SKM-1 (cell line): ENCODE data around the gene SPX.

Source experiments
- DNase-seq: peaks from one replicate; lab custom pipeline; 2025; ENCODE audit not compliant: unreplicated experiment; lab: John Stamatoyannopoulos, UW

SPX gene

GRCh38 chr12:21526053-21526452, at the start of gene SPX:
SPX (plus strand) TSS chr12:21526296; CDS start chr12:21526473, 177 bp downstream.
- DNase-seq = no peak

- DNase-seq = no peak
These were observed 49.1 kb upstream of the SPX start for GRCh38 chr12:21476949-21477348.

GRCh38 chr12:21478756-21479455, 47.2 kb upstream of the SPX start:
- DNase-seq = no peak

- DNase-seq = no peak
These were observed 42.6 kb upstream of the SPX start for GRCh38 chr12:21483531-21483930.

- no peak for DNase-seq
These were observed 40.1 kb upstream of the SPX start for GRCh38 chr12:21485998-21486397.

- DNase-seq = no peak
These were observed 26.3 kb upstream of the SPX start for GRCh38 chr12:21499765-21500164.

- no peak for DNase-seq
These were observed 25.3 kb upstream of the SPX start for GRCh38 chr12:21500786-21501257.

- DNase-seq = peak; percentile 69
These were observed 24.6 kb upstream of the SPX start, which contains the start of the genes GOLT1B and RECQL for GRCh38 chr12:21501258-21502163. GOLT1B (plus strand) TSS chr12:21501789; CDS start chr12:21501924, 135 bp downstream. RECQL (minus strand) TSS chr12:21501635; CDS start chr12:21499570, 2,065 bp downstream.

- no peak for DNase-seq
These were observed 24.0 kb upstream of the SPX start for GRCh38 chr12:21502164-21502496.

- no peak for DNase-seq
These were observed 23.2 kb upstream of the SPX start for GRCh38 chr12:21502872-21503271.

GRCh38 chr12:21505888-21506287, 20.2 kb upstream of the SPX start:
- no peak for DNase-seq

GRCh38 chr12:21507849-21508248, 18.2 kb upstream of the SPX start:
- DNase-seq = no peak

- DNase-seq = no peak
These were observed 16.3 kb upstream of the SPX start for GRCh38 chr12:21509768-21510167.

GRCh38 chr12:21516281-21516680, 9.8 kb upstream of the SPX start:
- DNase-seq = no peak

- DNase-seq = no peak
These were observed 7.6 kb upstream of the SPX start for GRCh38 chr12:21518451-21518850.

- no peak for DNase-seq
These were observed 4.6 kb upstream of the SPX start for GRCh38 chr12:21521541-21521940.

GRCh38 chr12:21523148-21523547, 2.9 kb upstream of the SPX start:
- no peak for DNase-seq

GRCh38 chr12:21526721-21527345, 737 bp downstream of the SPX start:
- no peak for DNase-seq

GRCh38 chr12:21527451-21528180, 1.5 kb downstream of the SPX start:
- no peak for DNase-seq

- no peak for DNase-seq
These were observed 2.9 kb downstream of the SPX start for GRCh38 chr12:21528953-21529352.

GRCh38 chr12:21529456-21529855, 3.4 kb downstream of the SPX start:
- DNase-seq = no peak
